ENCODE results near the gene H6PD.

H6PD gene

GRCh38 chr1:9262096-9262986 lies 27.8 kb downstream of the H6PD start:
- no peak for DNase-seq

- DNase-seq: no peak
These were observed 28.8 kb downstream of the H6PD start for GRCh38 chr1:9263276-9263855.

- no peak for DNase-seq
These were observed 29.7 kb downstream of the H6PD start for GRCh38 chr1:9263984-9264872.

GRCh38 chr1:9265037-9265436 lies 30.5 kb downstream of the H6PD start:
- DNase-seq: no peak

GRCh38 chr1:9265968-9266367 lies 31.4 kb downstream of the H6PD start:
- DNase-seq: no peak

GRCh38 chr1:9267352-9267686 lies 32.7 kb downstream of the H6PD start:
- no peak for DNase-seq

- no peak for DNase-seq
These were observed 33.4 kb downstream of the H6PD start for GRCh38 chr1:9267827-9268581.

- DNase-seq: no peak
These were observed 34.5 kb downstream of the H6PD start for GRCh38 chr1:9269078-9269501.

GRCh38 chr1:9269721-9270120 lies 35.1 kb downstream of the H6PD start:
- DNase-seq: no peak

- DNase-seq: peak; percentile 22
These were observed 35.8 kb downstream of the H6PD start for GRCh38 chr1:9270290-9270883.

GRCh38 chr1:9271283-9271682 lies 36.7 kb downstream of the H6PD start:
- DNase-seq: no peak

GRCh38 chr1:9271861-9272595 lies 37.5 kb downstream of the H6PD start:
- DNase-seq: no peak

- DNase-seq: no peak
These were observed 38.6 kb downstream of the H6PD start for GRCh38 chr1:9273177-9273576.

- DNase-seq: no peak
These were observed 40.6 kb downstream of the H6PD start for GRCh38 chr1:9275161-9275560.

GRCh38 chr1:9275567-9276034 lies 41.0 kb downstream of the H6PD start:
- DNase-seq: no peak

- DNase-seq: no peak
These were observed 43.5 kb downstream of the H6PD start for GRCh38 chr1:9278116-9278515.

GRCh38 chr1:9278585-9279153 lies 44.1 kb downstream of the H6PD start:
- DNase-seq: no peak

GRCh38 chr1:9279172-9279840 lies 44.7 kb downstream of the H6PD start:
- DNase-seq: no peak

GRCh38 chr1:9280015-9280860 lies 45.7 kb downstream of the H6PD start:
- DNase-seq: no peak
